ENCODE measurements around the gene DLX6. TPM values are rescaled to one million over a fixed set of nuclear protein-coding genes. Genes with fewer than 3 reads are reported as not detected.

The DLX6 gene
- total and polyA plus RNA-seq, 9 donors, result 0.08 TPM; not detected in 8

- H3K4me3 ChIP-seq (ENCODE audit: low read length), result no peak overlapping the region
- peaks cover 75% of the 10 kb centered on the region for H3K27me3 ChIP-seq (ENCODE audit: control insufficient read depth, insufficient read depth, low read length)
- H3K4me1 ChIP-seq (ENCODE audit: control insufficient read depth, insufficient read depth, low read length), result peaks cover 5% of the 10 kb centered on the region
- 0% methylated on average over 2 of the region's 15 CpGs for WGBS (ENCODE audit: insufficient coverage)
- DNase-seq, result no peak
- no peaks in the 10 kb centered on the region for H3K9me3 ChIP-seq (replicated peaks; ENCODE audit: control insufficient read depth, low read depth, low read length)
- H3K36me3 ChIP-seq (ENCODE audit: control insufficient read depth, insufficient read depth, low read length), result no peaks in the 10 kb centered on the region
- H3K27ac ChIP-seq (ENCODE audit: low read length), result no peak overlapping the region
Observed at GRCh38 chr7:97011536-97012364, 6.4 kb downstream of the DLX6 start.

- H3K4me3 ChIP-seq (ENCODE audit: low read length), result no peak overlapping the region
- no peaks in the 10 kb centered on the region for H3K9me3 ChIP-seq (replicated peaks; ENCODE audit: control insufficient read depth, low read depth, low read length)
- H3K27me3 ChIP-seq (ENCODE audit: control insufficient read depth, insufficient read depth, low read length), result peaks cover 75% of the 10 kb centered on the region
- no peak overlapping the region for H3K27ac ChIP-seq (ENCODE audit: low read length)
- H3K4me1 ChIP-seq (ENCODE audit: control insufficient read depth, insufficient read depth, low read length), result peaks cover 9% of the 10 kb centered on the region
- DNase-seq, result no peak
- WGBS (ENCODE audit: insufficient coverage), result 0% methylated on average over 12 of the region's 21 CpGs
- H3K36me3 ChIP-seq (ENCODE audit: control insufficient read depth, insufficient read depth, low read length), result no peaks in the 10 kb centered on the region
Observed at GRCh38 chr7:97012365-97013133, 7.2 kb downstream of the DLX6 start.

- peaks cover 15% of the 10 kb centered on the region for H3K4me1 ChIP-seq (ENCODE audit: control insufficient read depth, insufficient read depth, low read length)
- peaks cover 76% of the 10 kb centered on the region for H3K27me3 ChIP-seq (ENCODE audit: control insufficient read depth, insufficient read depth, low read length)
- H3K27ac ChIP-seq (ENCODE audit: low read length), result no peak overlapping the region
- H3K36me3 ChIP-seq (ENCODE audit: control insufficient read depth, insufficient read depth, low read length), result no peaks in the 10 kb centered on the region
- 2% methylated on average over 9 of the region's 20 CpGs for WGBS (ENCODE audit: insufficient coverage)
- no peak overlapping the region for H3K4me3 ChIP-seq (ENCODE audit: low read length)
- H3K9me3 ChIP-seq (replicated peaks; ENCODE audit: control insufficient read depth, low read depth, low read length), result no peaks in the 10 kb centered on the region
- no peak for DNase-seq
Observed at GRCh38 chr7:97013134-97013844, 7.9 kb downstream of the DLX6 start.

GRCh38 chr7:97013845-97014134 is 8.4 kb downstream of the DLX6 start:
- WGBS (ENCODE audit: insufficient coverage), result no CpG with 5 or more reads among the region's 1 CpG
- Histone ChIP-seq H3K36me3 (ENCODE audit: control insufficient read depth, insufficient read depth, low read length) (no peaks in the 10 kb centered on the region), H3K4me1 (ENCODE audit: control insufficient read depth, insufficient read depth, low read length) (peaks cover 17% of the 10 kb centered on the region), H3K4me3 (ENCODE audit: low read length) (no peak overlapping the region), H3K27me3 (ENCODE audit: control insufficient read depth, insufficient read depth, low read length) (peaks cover 78% of the 10 kb centered on the region), H3K27ac (ENCODE audit: low read length) (no peak overlapping the region), H3K9me3 (replicated peaks; ENCODE audit: control insufficient read depth, low read depth, low read length) (no peaks in the 10 kb centered on the region)
- DNase-seq, result no peak

- Histone ChIP-seq H3K4me1 (ENCODE audit: control insufficient read depth, insufficient read depth, low read length) (peaks cover 17% of the 10 kb centered on the region), H3K9me3 (replicated peaks; ENCODE audit: control insufficient read depth, low read depth, low read length) (no peaks in the 10 kb centered on the region), H3K27me3 (ENCODE audit: control insufficient read depth, insufficient read depth, low read length) (peaks cover 83% of the 10 kb centered on the region), H3K27ac (ENCODE audit: low read length) (no peak overlapping the region), H3K36me3 (ENCODE audit: control insufficient read depth, insufficient read depth, low read length) (no peaks in the 10 kb centered on the region), H3K4me3 (ENCODE audit: low read length) (no peak overlapping the region)
- WGBS (ENCODE audit: insufficient coverage), result 24% methylated on average over 3 of the region's 5 CpGs
- DNase-seq, result no peak
Observed at GRCh38 chr7:97014145-97014750, 8.9 kb downstream of the DLX6 start.

GRCh38 chr7:97015279-97015678 is 9.9 kb downstream of the DLX6 start:
- WGBS (ENCODE audit: insufficient coverage), result no CpG with 5 or more reads among the region's 3 CpGs
- DNase-seq, result no peak
- Histone ChIP-seq H3K27me3 (ENCODE audit: control insufficient read depth, insufficient read depth, low read length) (peaks cover 81% of the 10 kb centered on the region), H3K4me1 (ENCODE audit: control insufficient read depth, insufficient read depth, low read length) (peaks cover 17% of the 10 kb centered on the region), H3K9me3 (replicated peaks; ENCODE audit: control insufficient read depth, low read depth, low read length) (no peaks in the 10 kb centered on the region), H3K27ac (ENCODE audit: low read length) (no peak overlapping the region), H3K4me3 (ENCODE audit: low read length) (no peak overlapping the region), H3K36me3 (ENCODE audit: control insufficient read depth, insufficient read depth, low read length) (no peaks in the 10 kb centered on the region)

GRCh38 chr7:97015756-97016380 is 10.5 kb downstream of the DLX6 start:
- DNase-seq, result no peak
- WGBS (ENCODE audit: insufficient coverage), result no CpG with 5 or more reads among the region's 12 CpGs
- no peak overlapping the region for H3K4me3 ChIP-seq (ENCODE audit: low read length)
- no peaks in the 10 kb centered on the region for H3K36me3 ChIP-seq (ENCODE audit: control insufficient read depth, insufficient read depth, low read length)
- H3K27me3 ChIP-seq (ENCODE audit: control insufficient read depth, insufficient read depth, low read length), result peaks cover 85% of the 10 kb centered on the region
- H3K27ac ChIP-seq (ENCODE audit: low read length), result no peak overlapping the region
- H3K4me1 ChIP-seq (ENCODE audit: control insufficient read depth, insufficient read depth, low read length), result peaks cover 17% of the 10 kb centered on the region
- H3K9me3 ChIP-seq (replicated peaks; ENCODE audit: control insufficient read depth, low read depth, low read length), result no peaks in the 10 kb centered on the region

GRCh38 chr7:97016381-97017191 is 11.2 kb downstream of the DLX6 start:
- H3K9me3 ChIP-seq (replicated peaks; ENCODE audit: control insufficient read depth, low read depth, low read length), result no peaks in the 10 kb centered on the region
- peaks cover 24% of the 10 kb centered on the region for H3K4me1 ChIP-seq (ENCODE audit: control insufficient read depth, insufficient read depth, low read length)
- DNase-seq, result no peak
- no peaks in the 10 kb centered on the region for H3K36me3 ChIP-seq (ENCODE audit: control insufficient read depth, insufficient read depth, low read length)
- H3K27me3 ChIP-seq (ENCODE audit: control insufficient read depth, insufficient read depth, low read length), result peaks cover 88% of the 10 kb centered on the region
- 2% methylated on average over 44 of the region's 55 CpGs for WGBS (ENCODE audit: insufficient coverage)
- no peak overlapping the region for H3K27ac ChIP-seq (ENCODE audit: low read length)
- no peak overlapping the region for H3K4me3 ChIP-seq (ENCODE audit: low read length)
